Urinary bladder (tissue), 4 donors: ENCODE results near the gene COL6A2. TPM values are rescaled to one million over a fixed set of nuclear protein-coding genes. Genes with fewer than 3 reads are reported as not detected.
"Not testable (repeated sequence)": the region's sequence is repeated elsewhere in the genome, so short reads cannot be mapped to it uniquely, and the experiment has no call there.

Experiments used
- DNase-seq: peaks from one replicate; pipeline ENCODE4 v3.0.0-alpha.2; 2015; ENCODE audit errors: extremely low spot score
- H3K27ac ChIP-seq: one replicate; pipeline ENCODE4 v1.5.1; 2013; ENCODE audit warnings: low read depth, mild to moderate bottlenecking, moderate library complexity
- H3K36me3 ChIP-seq: one replicate; pipeline ENCODE4 v1.6.1; 2013; ENCODE audit warnings: mild to moderate bottlenecking, moderate library complexity; ENCODE audit not compliant: insufficient read depth
- H3K4me1 ChIP-seq: one replicate; pipeline ENCODE4 v1.6.1; 2013; ENCODE audit warnings: mild to moderate bottlenecking, moderate library complexity; ENCODE audit not compliant: insufficient read depth
- H3K4me3 ChIP-seq: one replicate; pipeline ENCODE4 v1.5.1; 2013; ENCODE audit warnings: low read depth, low read length
- WGBS: extraction: QIAGEN DNeasy Blood & Tissue Kit; methylation state at CpG from one replicate; pipeline ENCODE4 v1.1.7; 2013; 5-methylcytosine and 5-hydroxymethylcytosine counted together
- polyA plus RNA-seq: library from polyadenylated mRNA; stranded (reverse); fragments of 200-250 nt; gene quantifications from one replicate; pipeline ENCODE4 v1.2.3, GENCODE V29; 2013
- total RNA-seq: library from RNA; depleted of rRNA; stranded (reverse); fragments of >200 nt; gene quantifications from one replicate; pipeline ENCODE4 v1.2.3, GENCODE V29; 2014
- donor health status: healthy with polysubstance abuse.
- donor health status: healthy.

The COL6A2 gene
- total and polyA plus RNA-seq, 2 donors, result 1,109 to 1,471 TPM

DNA sequence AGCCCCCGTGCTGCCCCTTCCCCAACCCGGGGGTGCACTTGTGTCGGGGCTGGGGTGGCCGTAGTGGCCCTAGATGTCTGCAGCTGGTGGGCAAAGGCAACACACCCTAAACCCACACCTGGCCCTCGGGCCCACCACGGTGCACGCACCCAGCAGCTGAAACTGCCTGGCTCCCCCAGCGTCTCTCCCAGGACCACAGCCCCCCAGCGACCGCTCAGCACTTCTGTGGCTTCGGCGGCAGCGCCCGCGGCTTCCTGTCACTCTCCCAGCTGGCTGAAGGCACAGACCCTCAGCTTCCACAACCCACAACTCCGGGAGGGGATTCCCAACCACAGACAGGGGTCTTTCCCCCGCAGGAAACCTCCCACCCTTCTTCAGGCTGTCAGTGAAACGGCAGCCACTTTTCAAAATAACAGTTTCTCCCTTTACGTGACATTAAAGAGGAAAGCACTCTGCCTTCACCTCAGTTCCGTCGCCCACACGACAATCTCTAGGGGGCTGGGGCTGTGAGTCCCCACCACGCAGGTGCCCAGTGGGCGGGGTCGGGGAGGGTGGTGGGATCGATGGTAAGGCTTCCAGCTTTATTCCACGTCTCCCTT is 40.7 kb upstream of the COL6A2 start:
- peaks cover 3% of the 10 kb centered on the region for H3K4me1 ChIP-seq
- no peak overlapping the region for H3K4me3 ChIP-seq
- no peaks in the 10 kb centered on the region for H3K36me3 ChIP-seq
- peak overlapping the region; percentile 74 for H3K27ac ChIP-seq
- WGBS, result 46% methylated on average over 27 of the region's 27 CpGs
- DNase-seq, result no peak

DNA sequence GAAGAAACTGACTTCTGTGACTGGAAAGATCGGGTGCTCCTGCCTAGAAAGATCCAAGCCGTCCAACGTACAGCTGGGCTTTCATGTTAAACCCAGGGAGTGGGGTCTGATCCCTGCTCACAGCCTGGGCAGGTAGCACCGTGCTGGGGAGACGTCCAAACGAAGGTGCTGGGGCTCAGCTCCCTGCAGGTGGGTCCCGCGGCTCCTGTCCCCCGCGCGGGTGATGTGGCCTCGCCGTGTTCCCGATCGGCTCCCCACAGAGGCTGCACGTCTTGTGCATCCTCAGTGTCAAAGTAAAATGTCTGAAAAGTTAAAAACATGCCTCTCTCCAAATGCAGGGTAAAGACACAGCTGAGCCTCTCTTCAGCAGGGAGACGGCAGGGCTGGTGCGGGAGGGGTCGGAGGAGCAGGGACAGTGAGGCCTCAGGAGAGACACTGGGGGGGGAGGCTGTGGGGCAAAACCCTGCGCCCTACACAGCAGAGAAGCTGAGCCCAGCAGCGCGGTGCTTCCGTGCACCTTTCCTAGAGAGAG is 40.1 kb upstream of the COL6A2 start:
- WGBS, result 81% methylated on average over 23 of the region's 23 CpGs
- H3K4me3 ChIP-seq, result no peak overlapping the region
- no peak overlapping the region for H3K27ac ChIP-seq
- peaks cover 3% of the 10 kb centered on the region for H3K4me1 ChIP-seq
- H3K36me3 ChIP-seq, result no peaks in the 10 kb centered on the region
- no peak for DNase-seq

DNA sequence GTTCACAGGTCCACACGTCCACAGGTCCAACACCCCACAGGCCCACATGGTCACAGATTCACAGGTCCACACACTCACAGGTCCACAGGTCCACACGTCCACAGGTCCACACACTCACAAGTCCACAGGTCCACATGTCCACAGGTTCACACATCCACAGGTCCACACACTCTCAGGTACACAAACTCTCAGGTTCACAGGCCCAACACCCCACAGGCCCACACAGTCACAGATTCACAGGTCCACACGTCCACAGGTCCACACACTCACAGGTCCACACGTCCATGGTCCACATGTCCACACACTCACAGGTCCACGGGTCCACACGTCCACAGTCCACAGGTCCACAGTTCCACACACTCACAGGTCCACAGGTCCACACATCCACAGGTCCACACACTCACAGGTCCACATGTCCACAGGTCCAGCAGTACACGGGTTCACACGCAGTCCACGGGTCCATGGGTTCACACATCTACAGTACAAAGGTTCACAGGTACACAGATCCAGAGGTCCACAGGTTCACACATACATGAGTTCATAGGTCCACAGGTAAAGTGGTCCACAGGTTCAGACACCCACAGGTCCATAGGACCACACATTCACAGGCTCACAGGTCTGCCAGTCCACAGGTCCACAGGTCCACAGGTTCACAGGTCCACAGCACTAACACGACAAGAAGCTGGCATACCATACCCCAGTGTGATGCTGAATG is 39.3 kb upstream of the COL6A2 start:
- Histone ChIP-seq H3K4me1 (peaks cover 3% of the 10 kb centered on the region), H3K4me3 (no peak overlapping the region), H3K36me3 (no peaks in the 10 kb centered on the region), H3K27ac (no peak overlapping the region)
- 95% methylated on average over 10 of the region's 10 CpGs for WGBS
- no peak for DNase-seq

DNA sequence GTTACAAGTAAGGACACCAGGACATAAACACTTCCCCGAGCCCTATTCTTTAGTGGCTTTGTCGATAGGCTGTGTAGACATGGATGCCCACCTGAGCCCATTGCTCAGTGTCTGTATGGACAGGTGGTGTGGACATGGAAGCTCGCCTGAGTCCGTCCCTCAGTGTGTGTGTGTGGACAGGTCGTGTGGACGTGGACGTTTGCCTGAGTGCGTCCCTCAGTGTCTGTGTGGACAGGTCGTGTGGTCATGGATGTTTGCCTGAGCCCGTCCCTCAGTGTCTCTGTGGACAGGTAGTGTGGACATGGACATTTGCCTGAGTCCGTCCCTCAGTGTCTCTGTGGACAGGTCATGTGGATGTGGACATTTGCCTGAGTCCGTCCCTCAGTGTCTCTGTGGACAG is 38.7 kb upstream of the COL6A2 start:
- no peak overlapping the region for H3K27ac ChIP-seq
- no peaks in the 10 kb centered on the region for H3K36me3 ChIP-seq
- no peak overlapping the region for H3K4me3 ChIP-seq
- no peak for DNase-seq
- whole genome bisulfite sequencing, result 95% methylated on average over 12 of the region's 12 CpGs
- H3K4me1 ChIP-seq, result peaks cover 3% of the 10 kb centered on the region

DNA sequence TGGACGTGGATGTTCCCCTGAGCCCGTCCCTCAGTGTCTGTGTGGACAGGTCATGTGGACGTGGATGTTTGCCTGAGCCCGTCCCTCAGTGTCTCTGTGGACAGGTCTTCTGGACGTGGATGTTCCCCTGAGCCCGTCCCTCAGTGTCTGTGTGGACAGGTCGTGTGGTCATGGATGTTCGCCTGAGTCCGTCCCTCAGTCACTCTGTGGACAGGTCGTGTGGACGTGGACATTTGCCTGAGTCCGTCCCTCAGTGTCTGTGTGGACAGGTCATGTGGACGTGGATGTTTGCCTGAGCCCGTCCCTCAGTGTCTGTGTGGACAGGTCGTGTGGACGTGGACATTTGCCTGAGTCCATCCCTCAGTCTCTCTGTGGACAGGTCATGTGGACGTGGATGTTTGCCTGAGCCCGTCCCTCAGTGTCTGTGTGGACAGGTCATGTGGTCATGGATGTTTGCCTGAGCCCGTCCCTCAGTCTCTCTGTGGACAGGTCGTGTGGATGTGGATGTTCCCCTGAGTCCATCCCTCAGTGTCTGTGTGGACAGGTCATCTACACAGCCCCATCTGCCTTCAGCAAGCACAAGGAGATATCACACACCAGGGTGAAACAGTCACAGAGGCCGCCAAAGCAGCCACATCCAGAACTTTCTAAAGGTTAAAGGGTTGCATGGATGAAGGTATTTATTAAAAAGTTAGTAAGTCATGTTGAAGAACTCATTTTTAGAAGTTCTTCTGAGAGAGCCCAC is 38.0 kb upstream of the COL6A2 start:
- not testable (repeated sequence) for H3K4me1 ChIP-seq, H3K36me3 ChIP-seq, H3K4me3 ChIP-seq, DNase-seq
- 96% methylated on average over 21 of the region's 21 CpGs for WGBS
- H3K27ac ChIP-seq, result peak overlapping the region; percentile 87

DNA sequence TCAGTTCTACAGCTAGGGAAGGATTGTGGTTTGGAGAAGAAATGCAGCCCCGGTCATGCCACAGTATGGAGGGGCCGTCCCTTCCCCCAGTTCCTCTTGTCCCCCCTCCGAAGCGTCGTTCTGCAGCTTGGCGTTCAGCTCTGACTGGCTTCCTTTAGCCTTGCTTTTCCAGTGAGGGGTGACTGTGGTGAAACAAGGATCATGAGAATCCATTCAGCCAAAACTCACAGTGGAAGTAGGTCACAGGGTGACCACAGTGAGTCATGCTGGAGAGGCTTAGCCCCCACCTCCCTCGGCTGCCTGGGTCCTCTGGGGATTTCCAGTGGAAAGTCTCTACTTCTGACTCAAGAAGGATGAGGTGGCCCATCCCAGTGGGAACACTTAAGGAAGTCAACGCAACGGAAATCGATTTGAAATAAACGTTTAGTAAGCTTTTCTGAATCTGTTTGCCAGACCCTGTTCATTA is 37.3 kb upstream of the COL6A2 start:
- Histone ChIP-seq H3K27ac (peak overlapping the region; percentile 87), H3K4me1 (peaks cover 3% of the 10 kb centered on the region), H3K36me3 (no peaks in the 10 kb centered on the region), H3K4me3 (no peak overlapping the region)
- 36% methylated on average over 11 of the region's 11 CpGs for WGBS
- DNase-seq, result no peak

DNA sequence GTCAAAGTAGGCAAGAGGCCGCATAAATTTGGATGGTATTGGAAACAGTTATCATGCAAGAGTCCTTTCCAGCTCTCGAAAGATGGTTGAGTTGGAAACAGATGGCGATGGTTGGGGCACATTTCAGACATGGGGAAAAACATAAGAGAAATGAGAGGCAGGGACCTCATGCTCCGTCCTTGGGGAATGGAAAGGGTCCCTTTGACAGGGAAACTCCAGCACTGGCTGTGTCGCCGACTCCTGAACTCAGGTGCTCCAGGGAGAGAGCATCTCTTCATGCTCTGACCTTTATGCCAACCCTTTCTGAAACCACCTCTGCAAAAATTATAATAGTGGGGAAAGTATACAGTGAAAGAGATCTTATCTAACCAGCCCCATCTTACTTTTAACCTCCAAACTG is 36.8 kb upstream of the COL6A2 start:
- no peak for DNase-seq
- Histone ChIP-seq H3K4me1 (peaks cover 3% of the 10 kb centered on the region), H3K36me3 (no peaks in the 10 kb centered on the region), H3K27ac (no peak overlapping the region), H3K4me3 (no peak overlapping the region)
- WGBS, result 89% methylated on average over 6 of the region's 6 CpGs

DNA sequence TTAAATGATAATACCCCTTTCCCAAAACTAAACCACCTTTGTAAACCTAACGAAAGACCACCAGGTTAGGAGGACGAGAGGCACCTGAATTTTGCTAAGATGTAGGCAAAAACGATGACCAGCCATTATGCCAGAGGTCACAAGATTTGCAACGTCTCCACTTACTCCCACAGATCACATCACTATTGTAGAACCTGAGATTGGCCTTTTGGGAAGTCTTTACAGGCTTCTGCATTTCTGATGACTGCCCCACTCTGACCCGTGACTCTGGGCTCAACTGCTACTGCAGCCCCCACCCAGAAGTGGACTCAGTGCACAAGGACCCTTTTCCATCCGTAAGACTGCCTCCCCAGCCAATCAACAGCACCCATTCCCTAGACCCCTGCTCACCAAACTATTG is 36.4 kb upstream of the COL6A2 start:
- Histone ChIP-seq H3K36me3 (no peaks in the 10 kb centered on the region), H3K4me1 (peaks cover 3% of the 10 kb centered on the region), H3K27ac (no peak overlapping the region), H3K4me3 (no peak overlapping the region)
- no peak for DNase-seq
- 77% methylated on average over 6 of the region's 6 CpGs for WGBS

DNA sequence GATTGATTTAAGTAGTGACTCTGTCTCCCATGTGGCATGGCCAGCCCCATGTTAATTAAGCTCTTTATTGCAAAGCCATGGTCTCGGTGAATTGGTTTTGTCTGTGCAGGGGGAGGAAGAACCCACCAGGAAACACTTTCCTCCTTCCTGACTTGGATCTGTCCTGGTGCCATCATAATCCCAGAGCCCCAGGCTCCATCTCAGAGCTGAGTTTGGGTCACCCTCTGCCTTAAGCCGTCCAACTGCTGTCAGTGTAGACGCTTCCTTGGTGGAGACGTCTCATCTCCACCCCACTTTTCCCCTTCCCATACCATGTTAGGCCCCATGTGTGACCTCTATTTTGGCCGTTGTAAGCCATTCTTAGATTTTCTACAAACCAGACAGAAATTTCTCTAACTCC is 36.0 kb upstream of the COL6A2 start:
- WGBS, result 94% methylated on average over 5 of the region's 5 CpGs
- no peak overlapping the region for H3K27ac ChIP-seq
- H3K4me3 ChIP-seq, result no peak overlapping the region
- DNase-seq, result no peak
- no peaks in the 10 kb centered on the region for H3K36me3 ChIP-seq
- H3K4me1 ChIP-seq, result peaks cover 2% of the 10 kb centered on the region

DNA sequence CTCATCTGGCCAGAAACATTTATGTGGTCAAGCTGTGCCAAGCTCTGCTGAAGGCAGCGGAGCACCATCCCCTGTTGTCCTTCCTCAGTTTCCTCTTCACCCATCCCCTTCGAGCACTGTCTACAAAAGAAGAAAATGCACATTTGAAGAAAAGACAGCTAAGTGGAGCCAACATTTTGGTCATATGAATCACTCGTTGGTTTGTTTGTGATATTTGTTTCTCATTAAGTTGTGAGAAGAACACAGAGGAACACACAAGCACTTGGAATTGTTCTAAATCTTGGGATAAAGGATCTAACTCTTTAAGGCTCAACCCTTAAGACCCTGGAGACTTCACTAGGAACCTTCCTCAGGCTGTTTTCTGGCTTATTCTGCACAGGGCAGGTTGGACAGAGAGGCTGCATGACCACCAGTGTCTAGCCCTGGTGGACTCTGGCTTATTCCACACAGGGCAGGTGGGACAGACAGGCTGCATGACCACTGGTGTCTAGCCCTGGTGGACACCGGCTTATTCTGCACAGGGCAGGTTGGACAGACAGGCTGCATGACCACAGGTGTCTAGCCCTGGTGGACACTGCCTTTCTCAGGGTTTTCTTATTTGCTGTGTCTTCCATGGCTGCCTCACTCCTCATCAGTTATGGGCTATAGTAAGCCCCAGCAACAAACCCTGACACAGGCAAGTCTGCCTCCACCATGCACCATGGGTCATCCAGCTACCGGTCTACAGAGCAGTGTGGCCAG is 35.3 kb upstream of the COL6A2 start:
- peaks cover 1% of the 10 kb centered on the region for H3K4me1 ChIP-seq

DNA sequence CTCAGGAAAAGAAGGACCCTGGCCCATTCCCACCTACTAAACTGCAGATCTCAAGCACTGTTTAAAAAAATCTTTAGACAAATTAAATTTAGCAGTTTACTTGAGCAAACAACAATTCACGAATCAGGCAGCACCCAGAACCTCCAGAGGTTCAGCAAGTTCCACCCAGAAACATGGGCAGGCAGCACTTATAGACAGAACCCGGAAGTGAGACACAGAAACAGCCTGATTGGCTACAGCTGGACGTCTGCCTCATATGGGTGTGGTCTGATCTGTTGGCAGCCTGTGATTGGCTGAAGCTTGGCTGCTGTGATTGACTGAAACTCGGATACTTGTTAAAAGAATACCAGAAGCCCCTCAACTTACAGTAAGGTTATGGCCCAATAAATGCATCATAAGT is 34.7 kb upstream of the COL6A2 start:
- Histone ChIP-seq H3K4me1 (peaks cover 1% of the 10 kb centered on the region), H3K36me3 (no peaks in the 10 kb centered on the region), H3K27ac (no peak overlapping the region), H3K4me3 (no peak overlapping the region)
- WGBS, result 90% methylated on average over 4 of the region's 4 CpGs
- DNase-seq, result no peak

More for the DNA sequence above, 35.3 kb upstream of the COL6A2 start:
- Histone ChIP-seq H3K27ac (no peak overlapping the region), H3K36me3 (no peaks in the 10 kb centered on the region), H3K4me3 (no peak overlapping the region)
- WGBS, result 83% methylated on average over 5 of the region's 5 CpGs
- DNase-seq, result no peak

DNA sequence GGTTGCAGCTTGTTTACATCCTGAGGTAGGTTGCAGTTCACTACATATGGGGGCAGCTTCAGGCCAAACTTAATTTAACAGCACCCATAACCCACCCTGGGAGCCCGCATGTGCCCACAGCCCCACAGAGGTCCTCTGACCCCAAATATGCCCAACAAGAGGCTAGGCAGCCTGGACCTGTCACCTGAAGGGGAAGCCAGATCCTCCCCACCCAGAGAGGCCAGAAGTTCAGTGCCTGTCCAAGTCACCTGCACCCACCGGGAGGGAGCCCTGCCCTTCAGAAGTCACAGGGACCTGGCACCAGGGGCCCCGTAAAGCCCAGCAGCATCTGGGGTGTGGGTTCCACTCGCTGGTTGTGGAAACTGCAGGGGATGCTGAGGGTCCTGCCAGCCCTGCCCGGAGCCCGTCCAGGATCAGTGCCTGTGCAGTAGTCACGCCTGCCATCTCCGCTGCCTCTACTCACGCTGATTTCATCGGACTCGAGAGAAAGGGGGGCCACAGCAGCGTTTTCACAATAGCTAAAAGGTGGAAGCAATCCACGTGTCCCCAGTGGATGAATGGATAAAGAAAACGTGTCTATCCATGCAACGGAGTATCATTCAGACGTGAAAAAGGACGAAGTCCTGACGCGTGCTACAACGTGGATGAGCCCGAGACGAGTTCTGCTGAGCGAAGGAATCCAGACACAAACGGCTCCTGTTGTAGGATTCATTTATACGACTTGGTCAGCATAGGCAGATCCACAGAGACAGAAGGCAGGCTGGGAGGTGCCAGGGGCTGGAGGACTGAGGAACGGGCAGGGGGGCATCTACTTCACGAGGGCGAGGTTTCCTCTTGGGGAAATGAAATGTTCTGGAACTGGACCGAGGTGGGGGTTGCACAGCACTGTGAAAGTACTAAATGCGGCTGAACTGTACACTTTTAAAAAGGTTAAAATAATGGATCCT is 33.9 kb upstream of the COL6A2 start:
- H3K4me3 ChIP-seq, result no peak overlapping the region
- peaks cover 1% of the 10 kb centered on the region for H3K4me1 ChIP-seq
- no peaks in the 10 kb centered on the region for H3K36me3 ChIP-seq
- DNase-seq, result no peak
- no peak overlapping the region for H3K27ac ChIP-seq
- 87% methylated on average over 30 of the region's 30 CpGs for WGBS
